GM12878 (cell line): ENCODE data around the gene RASAL2. TPM values are rescaled to one million over a fixed set of nuclear protein-coding genes. Genes with fewer than 3 reads are reported as not detected.
A peak's percentile ranks its signal among the peaks of the same experiment; 100 is the strongest.

ENCODE experiments used
- ATAC-seq: fragments of 200-7000 bp; cut with Tn5 transposase; 3 replicates; pipeline ENCODE4 v1.9.1; 2020; ENCODE audit warnings: mild to moderate bottlenecking, moderate library complexity
- BruUV-seq: library from RNA; stranded (reverse); fragments of 400-500 nt; replicated peaks from 2 replicates; lab custom pipeline; 2021; lab: Mats Ljungman, UMichigan
- CTCF ChIA-PET: fragments of 300-600 bp; sonication (Branson Sonifier 250); formaldehyde crosslinking; extraction: SDS; loops from one replicate; lab custom pipeline; 2021; ENCODE audit warnings: inconsistent platforms; lab: Yijun Ruan, JAX
- POLR2A ChIA-PET: fragments of 350-600 bp; formaldehyde crosslinking; extraction: SDS; loops from one replicate; lab custom pipeline; 2021; ENCODE audit warnings: inconsistent platforms; lab: Charles Lee
- RAD21 ChIA-PET: fragments of 300-600 bp; sonication (Branson Sonifier 250); formaldehyde crosslinking; loops from one replicate; lab custom pipeline; 2023; ENCODE audit warnings: antibody characterized with exemption; ENCODE audit not compliant: unreplicated experiment; lab: Charles Lee
- SMC1A ChIA-PET: fragments of 300-600 bp; sonication (Branson Sonifier 250); formaldehyde crosslinking; loops from one replicate; lab custom pipeline; 2023; ENCODE audit not compliant: unreplicated experiment, uncharacterized antibody; lab: Charles Lee
- DNase-seq: peaks from one replicate; pipeline ENCODE4 v3.0.0-alpha.2; 2011; ENCODE audit warnings: low read depth, low spot score
- FAIRE-seq: peaks from 3 replicates; lab custom pipeline; 2011; peaks lifted over from hg19 to GRCh38; lab: Jason Lieb, UNC
- H2AFZ ChIP-seq: 2 replicates; pipeline ENCODE4 v1.6.0; 2011; ENCODE audit warnings: low read depth, low read length, control low read depth; ENCODE audit not compliant: control insufficient read depth
- H3K27ac ChIP-seq: 2 replicates; pipeline ENCODE4 v1.5.1; 2011; ENCODE audit warnings: control low read depth; ENCODE audit not compliant: control insufficient read depth, insufficient read depth
- H3K27me3 ChIP-seq, 2 experiments: replicated peaks in 1 of 2; 2 replicates each; pipeline versions ENCODE4 v1.6.0 to v1.6.1; 2011; ENCODE audit warnings: low read length in 1 of 2; ENCODE audit not compliant: control insufficient read depth in 2 of 2, insufficient read depth in 2 of 2
- H3K36me3 ChIP-seq, 2 experiments: 2 replicates each; pipeline ENCODE4 v1.5.1; 2011; ENCODE audit warnings: low read length in 1 of 2; ENCODE audit not compliant: control insufficient read depth in 2 of 2, insufficient read depth in 2 of 2
- H3K4me1 ChIP-seq: 2 replicates; pipeline ENCODE4 v1.6.1; 2011; ENCODE audit warnings: mild to moderate bottlenecking, low read length, moderate library complexity, mixed read lengths; ENCODE audit not compliant: control insufficient read depth, insufficient read depth
- H3K4me2 ChIP-seq: 2 replicates; pipeline ENCODE4 v1.6.0; 2011; ENCODE audit warnings: control low read depth; ENCODE audit not compliant: control insufficient read depth, insufficient read depth
- H3K4me3 ChIP-seq: fragments of 200-600 bp; sonication (generic); 2 replicates; pipeline ENCODE4 v1.5.1; 2016
- H3K79me2 ChIP-seq: 2 replicates; pipeline ENCODE4 v1.6.0; 2011; ENCODE audit warnings: low read length; ENCODE audit not compliant: control insufficient read depth, insufficient read depth
- H3K9ac ChIP-seq: 2 replicates; pipeline ENCODE4 v1.8.0; 2011; ENCODE audit warnings: low read length, control low read depth, mixed read lengths; ENCODE audit not compliant: control insufficient read depth, insufficient read depth
- H3K9me3 ChIP-seq: replicated peaks from 3 replicates; pipeline ENCODE4 v1.5.1; 2011; ENCODE audit warnings: mild to moderate bottlenecking, low read length; ENCODE audit not compliant: control insufficient read depth, insufficient read depth
- H4K20me1 ChIP-seq: 2 replicates; pipeline ENCODE4 v1.6.0; 2011; ENCODE audit not compliant: control insufficient read depth, insufficient read depth
- CTCF ChIP-seq, 3 experiments: IDR thresholded peaks in 2 of 3; conservative IDR thresholded peaks in 1 of 3; 2 replicates each; pipeline ENCODE4 v1.5.1; 2011; ENCODE audit warnings: low read depth in 3 of 3, low read length in 3 of 3, mild to moderate bottlenecking in 3 of 3, control low read depth in 2 of 3, moderate library complexity in 2 of 3, inconsistent platforms in 1 of 3, mixed read lengths in 1 of 3; ENCODE audit not compliant: control insufficient read depth in 2 of 3, insufficient read depth in 1 of 3; ENCODE audit errors: extremely low read depth in 1 of 3
- EP300 ChIP-seq, 2 experiments: fragments of 150-350 bp in 1 of 2; IDR thresholded peaks; 2 replicates each; pipeline ENCODE4 v1.6.1; 2011 to 2012; ENCODE audit warnings: low read depth in 2 of 2, low read length in 2 of 2, borderline replicate concordance in 1 of 2, improper control_type of control experiment in 1 of 2, inconsistent platforms in 1 of 2; ENCODE audit not compliant: control insufficient read depth in 1 of 2
- GATAD2B ChIP-seq: fragments of 450-650 bp; conservative IDR thresholded peaks from 2 replicates; pipeline ENCODE4 v1.6.1; 2017; ENCODE audit warnings: low read depth, mild to moderate bottlenecking, moderate library complexity
- JUNB ChIP-seq: IDR thresholded peaks from 2 replicates; pipeline ENCODE4 v1.6.1; 2016; ENCODE audit warnings: antibody characterized with exemption, mild to moderate bottlenecking
- KDM1A ChIP-seq: fragments of 200-600 bp; sonication (generic); IDR thresholded peaks from 2 replicates; pipeline ENCODE4 v1.6.1; 2016; ENCODE audit warnings: borderline replicate concordance
- MXI1 ChIP-seq: fragments of 150-350 bp; IDR thresholded peaks from 2 replicates; pipeline ENCODE4 v1.6.1; 2011; ENCODE audit warnings: low read depth, mild to moderate bottlenecking, inconsistent platforms, low read length, improper control_type of control experiment
- NR2C1 ChIP-seq: fragments of 450-650 bp; IDR thresholded peaks from 2 replicates; pipeline ENCODE4 v1.6.1; 2017; ENCODE audit warnings: antibody characterized with exemption, mild to moderate bottlenecking, moderate library complexity
- PAX5 ChIP-seq: IDR thresholded peaks from 2 replicates; pipeline ENCODE4 v1.6.1; 2011; ENCODE audit warnings: low read depth, low read length, borderline replicate concordance
- POLR2AphosphoS2 ChIP-seq: IDR thresholded peaks from 2 replicates; pipeline ENCODE4 v1.6.1; 2011; ENCODE audit warnings: low read depth, mild to moderate bottlenecking, low read length, improper control_type of control experiment, moderate library complexity
- RAD21 ChIP-seq: IDR thresholded peaks from 2 replicates; pipeline ENCODE4 v1.6.1; 2011; ENCODE audit warnings: mild to moderate bottlenecking, low read depth, low read length, moderate library complexity; ENCODE audit not compliant: insufficient read depth
- SMC3 ChIP-seq: IDR thresholded peaks from 2 replicates; pipeline ENCODE4 v1.6.1; 2011; ENCODE audit warnings: low read length, improper control_type of control experiment, borderline replicate concordance
- ZBED1 ChIP-seq: IDR thresholded peaks from 2 replicates; pipeline ENCODE4 v1.6.1; 2016; ENCODE audit warnings: borderline replicate concordance
- ZNF217 ChIP-seq: fragments of 450-650 bp; IDR thresholded peaks from 2 replicates; pipeline ENCODE4 v1.6.1; 2017; ENCODE audit warnings: antibody characterized with exemption, mild to moderate bottlenecking
- ZNF24 ChIP-seq: fragments of 450-650 bp; IDR thresholded peaks from 2 replicates; pipeline ENCODE4 v1.6.1; 2017; ENCODE audit warnings: antibody characterized with exemption, mild to moderate bottlenecking
- ZNF274 ChIP-seq: IDR thresholded peaks from one replicate; pipeline ENCODE4 v1.8.0; 2011; ENCODE audit not compliant: insufficient read length, insufficient read depth
- ZZZ3 ChIP-seq: IDR thresholded peaks from 2 replicates; pipeline ENCODE4 v1.6.1; 2011; ENCODE audit warnings: low read depth; ENCODE audit not compliant: control insufficient read depth, insufficient read length
- WGBS: methylation state at CpG from one replicate; pipeline ENCODE4 v1.1.6; 2016; ENCODE audit warnings: low lambda C conversion rate; ENCODE audit not compliant: insufficient replicate concordance, insufficient coverage; ENCODE audit errors: missing lambda C conversion rate; 5-methylcytosine and 5-hydroxymethylcytosine counted together
- in situ Hi-C: fragments of 300-500 bp; cut with MboI; formaldehyde crosslinking; loops from 9 replicates; pipeline ENCODE4 v1.14.3; 2018; ENCODE audit warnings: mixed read lengths
- intact Hi-C: fragments of 100-400 bp; cut with micrococcal nuclease; formaldehyde crosslinking; loops from one replicate; pipeline ENCODE4 v1.14.2; 2022; ENCODE audit not compliant: unreplicated experiment
- polyA plus RNA-seq, 11 experiments: library from polyadenylated mRNA; depleted of rRNA in 4 of 11; unstranded in 6 of 11; stranded (reverse) in 5 of 11; fragments of >200 nt; fragmentation: Nextera tagmentation in 4 of 11; fragmentation: Illumina TruSeq in 1 of 11; extraction: Ambion mirVana in 4 of 11; extraction: Trizol in 1 of 11; gene quantifications; 1 replicate in 1 of 11; 2 replicates in 10 of 11; pipeline versions ENCODE4 v1.2.1 to v1.2.3, GENCODE V29; 2011 to 2016; ENCODE audit warnings: inconsistent platforms in 2 of 11, missing spikeins in 2 of 11, low read depth in 1 of 11
- total RNA-seq, 4 experiments: library from RNA; depleted of rRNA in 3 of 4; stranded (reverse); fragments of >200 nt in 3 of 4; fragmentation: Illumina TruSeq in 1 of 4; extraction: Trizol in 1 of 4; gene quantifications; 2 replicates each; pipeline versions ENCODE4 v1.2.1 to v1.2.3, GENCODE V29; 2013 to 2021

RASAL2 gene
- total and polyA plus RNA-seq, 10 of the 15 experiments (the other 5 are each of a cell fraction or from before 2014, with no cell fraction given): 0.02 to 6.9 (median 0.17) TPM; not detected in 1

DNA sequence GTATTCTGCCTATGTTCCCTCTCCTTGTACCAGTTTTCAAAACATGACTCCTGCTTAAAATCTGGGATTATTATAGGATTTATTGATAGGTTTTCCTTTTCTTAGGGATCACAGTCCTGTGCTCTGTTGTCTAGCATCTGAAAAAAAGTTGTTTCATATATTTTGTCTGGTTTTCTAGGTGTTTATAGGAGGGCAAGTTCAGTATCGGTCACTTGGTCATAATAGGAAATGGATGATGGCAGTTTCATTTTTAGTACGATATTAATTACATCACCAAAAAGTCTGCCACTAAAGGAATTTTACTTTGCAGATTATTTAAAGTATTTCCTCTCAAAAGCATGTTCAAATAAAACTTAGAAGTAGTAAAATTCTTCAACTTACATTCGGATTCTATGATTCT lies 94.4 kb downstream of the RASAL2 start (continued):
- TF ChIP-seq EP300 (IDR thresholded peaks at IDR 0.05; ENCODE audit: borderline replicate concordance in 1 of 2, control insufficient read depth in 1 of 2, low read depth in 2 of 2, low read length in 2 of 2) (0 out of 4 replicates have a peak, but pooled peaks of 1 of the 2 experiments have one; percentile 14), JUNB (peak; percentile 72), ZNF274 (no peak), MXI1 (no peak), ZZZ3 (no peak), NR2C1 (no peak), GATAD2B (no peak), ZNF217 (no peak)

DNA sequence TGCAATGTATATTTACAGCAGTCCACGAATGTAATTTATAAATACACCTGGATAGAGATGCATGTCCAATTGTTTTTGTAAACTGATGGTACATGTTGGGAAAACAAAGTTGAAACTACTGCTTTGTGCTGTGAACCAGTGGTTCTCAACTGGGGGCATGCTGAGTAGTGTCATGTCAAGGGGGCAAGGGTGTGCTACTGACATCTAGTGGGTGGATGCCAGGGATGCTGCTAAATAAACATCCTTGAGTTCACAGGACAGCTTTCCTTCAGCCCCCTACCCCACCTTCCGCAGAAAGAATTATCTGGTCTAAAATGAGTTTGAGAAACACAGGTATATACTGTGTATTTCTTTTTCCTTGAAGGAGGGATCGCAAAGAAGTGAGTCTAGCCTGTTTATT lies 95.9 kb downstream of the RASAL2 start:
- BruUV-seq: no TSS peak
- H3K9me3 ChIP-seq: no peaks in the 10 kb centered on the region
- FAIRE-seq: peak; percentile 84
- CTCF ChIA-PET: interaction anchor here (0.7 to 9.4 kb wide), 10 partner anchors 12 to 242 kb away, joined by 3 to 130 read pairs (median 4); no protein-coding TSS in a partner anchor
- no peaks in the 10 kb centered on the region for H3K27me3 ChIP-seq
- TF ChIP-seq POLR2AphosphoS2: no peak
- TF ChIP-seq ZNF24: no peak
- TF ChIP-seq ZBED1: no peak
- peak; percentile 69 to 82 (median 79) for TF ChIP-seq CTCF (IDR thresholded peaks at IDR 0.05 in 2 of 3, conservative IDR thresholded peaks at IDR 0.05 in 1 of 3; ENCODE audit: control insufficient read depth in 2 of 3, extremely low read depth in 1 of 3, insufficient read depth in 1 of 3, low read depth in 3 of 3, low read length in 3 of 3)
- no peak for TF ChIP-seq KDM1A
- no peak for TF ChIP-seq PAX5
- TF ChIP-seq RAD21: peak; percentile 81
- peak; percentile 75 for TF ChIP-seq SMC3
- no peaks in the 10 kb centered on the region for H3K4me1 ChIP-seq
- intact Hi-C loops: loop anchor here (1.0 kb wide), 3 partner anchors 135 to 242 kb away; no protein-coding TSS in a partner anchor
- peak; percentile 88 for ATAC-seq
- H2AFZ ChIP-seq: no peak overlapping the region
- no peaks in the 10 kb centered on the region for H4K20me1 ChIP-seq
- 19% methylated on average over 3 of the region's 3 CpGs for WGBS
- no peak overlapping the region for H3K4me3 ChIP-seq
- in situ Hi-C loops: loop anchor here (10.0 to 25.0 kb wide), 2 partner anchors 153 to 245 kb away; no protein-coding TSS in a partner anchor
- no peak overlapping the region for H3K27ac ChIP-seq
- RAD21 ChIA-PET: interaction anchor here (0.6 to 5.2 kb wide), 7 partner anchors 112 to 1285 kb away, joined by 3 to 40 read pairs (median 4); no protein-coding TSS in a partner anchor
- H3K79me2 ChIP-seq: no peaks in the 10 kb centered on the region
- H3K9ac ChIP-seq: no peak overlapping the region
- H3K36me3 ChIP-seq: no peaks in the 10 kb centered on the region
- SMC1A ChIA-PET: interaction anchor here (0.7 to 5.5 kb wide), 8 partner anchors 55 to 247 kb away, joined by 3 to 45 read pairs (median 4); no protein-coding TSS in a partner anchor
- H3K4me2 ChIP-seq: no peak overlapping the region
- POLR2A ChIA-PET: no interaction called here
- DNase-seq: peak; percentile 5
